Caco-2 (cell line): ENCODE results near the gene MBOAT1. TPM values are rescaled to one million over a fixed set of nuclear protein-coding genes. Genes with fewer than 3 reads are reported as not detected.
A peak's percentile ranks its signal among the peaks of the same experiment; 100 is the strongest.

Source experiments
- BruUV-seq: library from RNA; stranded (reverse); fragments of 400-500 nt; replicated peaks from 2 replicates; lab custom pipeline; 2021; lab: Mats Ljungman, UMichigan
- CTCF ChIA-PET: fragments of 300-600 bp; sonication (Branson Sonifier 250); formaldehyde crosslinking; loops from one replicate; lab custom pipeline; 2022; ENCODE audit warnings: antibody characterized with exemption; lab: Charles Lee
- POLR2A ChIA-PET: fragments of 300-600 bp; sonication (Branson Sonifier 250); formaldehyde crosslinking; loops from one replicate; lab custom pipeline; 2022; ENCODE audit warnings: antibody characterized with exemption; lab: Charles Lee
- DNase-seq, 2 experiments: peaks; one replicate each; pipeline versions ENCODE4 v3.0.0 to v3.0.0-alpha.2; 2020 to 2022
- H3K27me3 ChIP-seq: replicated peaks from 2 replicates; pipeline ENCODE4 v1.6.0; 2011; ENCODE audit warnings: low read length; ENCODE audit not compliant: control insufficient read depth, insufficient read depth
- H3K36me3 ChIP-seq: 2 replicates; pipeline ENCODE4 v1.5.1; 2011; ENCODE audit warnings: low read length; ENCODE audit not compliant: control insufficient read depth, insufficient read depth
- H3K4me1 ChIP-seq: fragments of 250-450 bp; sonication (Bioruptor Pico); 2 replicates; pipeline ENCODE4 v1.5.1; 2020; ENCODE audit warnings: mild to moderate bottlenecking
- H3K4me3 ChIP-seq: 2 replicates; pipeline ENCODE4 v1.5.1; 2011; ENCODE audit warnings: low read depth, mild to moderate bottlenecking, control low read depth, low read length
- H3K9me3 ChIP-seq: fragments of 250-450 bp; sonication (Bioruptor Pico); 2 replicates; pipeline ENCODE4 v1.5.1; 2020; ENCODE audit warnings: mild to moderate bottlenecking, moderate library complexity
- H3K27ac Mint-ChIP-seq: one replicate; pipeline ENCODE4 v1.8.0; 2022; ENCODE audit warnings: mixed read lengths; ENCODE audit not compliant: unreplicated experiment
- H3K27me3 Mint-ChIP-seq: one replicate; pipeline ENCODE4 v1.8.0; 2022; ENCODE audit warnings: mixed read lengths; ENCODE audit not compliant: insufficient read depth, unreplicated experiment
- H3K36me3 Mint-ChIP-seq: one replicate; pipeline ENCODE4 v1.8.0; 2022; ENCODE audit warnings: mild to moderate bottlenecking, mixed read lengths; ENCODE audit not compliant: insufficient read depth, unreplicated experiment
- H3K4me1 Mint-ChIP-seq: one replicate; pipeline ENCODE4 v1.8.0; 2022; ENCODE audit warnings: low read depth, mixed read lengths; ENCODE audit not compliant: unreplicated experiment
- H3K4me3 Mint-ChIP-seq: one replicate; pipeline ENCODE4 v1.8.0; 2022; ENCODE audit warnings: mild to moderate bottlenecking, moderate library complexity, mixed read lengths; ENCODE audit not compliant: unreplicated experiment
- H3K9me3 Mint-ChIP-seq: one replicate; pipeline ENCODE4 v1.8.0; 2022; ENCODE audit warnings: mixed read lengths; ENCODE audit not compliant: unreplicated experiment
- CTCF ChIP-seq, 2 experiments: fragments of 200-600 bp in 1 of 2; IDR thresholded peaks; 1 replicate in 1 of 2; 2 replicates in 1 of 2; pipeline versions ENCODE4 v1.5.1 to v1.8.0; 2011 to 2022; ENCODE audit warnings: antibody characterized with exemption in 1 of 2, control low read depth in 1 of 2, inconsistent platforms in 1 of 2, low read depth in 1 of 2, low read length in 1 of 2, mild to moderate bottlenecking in 1 of 2, moderate library complexity in 1 of 2; ENCODE audit not compliant: insufficient read depth in 1 of 2, severe bottlenecking in 1 of 2, unreplicated experiment in 1 of 2
- intact Hi-C: fragments of 100-400 bp; cut with micrococcal nuclease; formaldehyde crosslinking; loops from one replicate; pipeline ENCODE4 v1.10.0; 2022; ENCODE audit not compliant: unreplicated experiment
- total RNA-seq: library from RNA; stranded (reverse); gene quantifications from 2 replicates; pipeline ENCODE4 v1.2.3, GENCODE V29; 2022

The MBOAT1 gene
- total RNA-seq, 1 experiment from 2014 or later, result 7.3 TPM

- no peak for DNase-seq
- H3K36me3 ChIP-seq, result no peaks in the 10 kb centered on the region
- BruUV-seq, result no TSS peak
- no peaks in the 10 kb centered on the region for H3K9me3 ChIP-seq
- H3K27me3 ChIP-seq, result no peaks in the 10 kb centered on the region
- no peaks in the 10 kb centered on the region for H3K4me1 ChIP-seq
- POLR2A ChIA-PET, result no interaction called here
- intact Hi-C loops, result no loop called here
- no peak overlapping the region for H3K4me3 Mint-ChIP-seq
- peaks cover 9% of the 10 kb centered on the region for H3K4me1 Mint-ChIP-seq
- H3K4me3 ChIP-seq, result no peak overlapping the region
- no peaks in the 10 kb centered on the region for H3K36me3 Mint-ChIP-seq
- CTCF ChIA-PET, result no interaction called here
- peak overlapping the region; percentile 54 for H3K27ac Mint-ChIP-seq
- no peak for TF ChIP-seq CTCF (IDR thresholded peaks at IDR 0.05; ENCODE audit: insufficient read depth in 1 of 2, low read depth in 1 of 2, low read length in 1 of 2, severe bottlenecking in 1 of 2, unreplicated experiment in 1 of 2)
- H3K9me3 Mint-ChIP-seq, result no peaks in the 10 kb centered on the region
- H3K27me3 Mint-ChIP-seq, result no peaks in the 10 kb centered on the region
Measured at GRCh38 chr6:20203561-20204511, 8.4 kb downstream of the MBOAT1 start.

GRCh38 chr6:20202699-20203302 lies 9.5 kb downstream of the MBOAT1 start:
- no peaks in the 10 kb centered on the region for H3K4me1 ChIP-seq

More at GRCh38 chr6:20202699-20203302, 9.5 kb downstream of the MBOAT1 start:
- H3K4me3 Mint-ChIP-seq, result no peak overlapping the region
- H3K27ac Mint-ChIP-seq, result no peak overlapping the region
- Histone ChIP-seq H3K27me3 (no peaks in the 10 kb centered on the region), H3K36me3 (no peaks in the 10 kb centered on the region), H3K4me3 (no peak overlapping the region), H3K9me3 (no peaks in the 10 kb centered on the region)
- intact Hi-C loops, result loop anchor here (1.0 kb wide), 1 partner anchor 10 kb away; the partner anchor contains the start of gene MBOAT1
- TF ChIP-seq CTCF (IDR thresholded peaks at IDR 0.05; ENCODE audit: insufficient read depth in 1 of 2, low read depth in 1 of 2, low read length in 1 of 2, severe bottlenecking in 1 of 2, unreplicated experiment in 1 of 2), result no peak
- no TSS peak for BruUV-seq
- ChIA-PET CTCF (interaction anchor here (1.0 kb wide), 1 partner anchor 11 kb away, joined by 5 read pairs; no protein-coding TSS in a partner anchor), POLR2A (no interaction called here)
- no peak for DNase-seq
- H3K27me3 Mint-ChIP-seq, result no peaks in the 10 kb centered on the region
- no peaks in the 10 kb centered on the region for H3K36me3 Mint-ChIP-seq
- H3K9me3 Mint-ChIP-seq, result no peaks in the 10 kb centered on the region
- peaks cover 9% of the 10 kb centered on the region for H3K4me1 Mint-ChIP-seq
